ENCODE results near the gene NID1.

DNA sequence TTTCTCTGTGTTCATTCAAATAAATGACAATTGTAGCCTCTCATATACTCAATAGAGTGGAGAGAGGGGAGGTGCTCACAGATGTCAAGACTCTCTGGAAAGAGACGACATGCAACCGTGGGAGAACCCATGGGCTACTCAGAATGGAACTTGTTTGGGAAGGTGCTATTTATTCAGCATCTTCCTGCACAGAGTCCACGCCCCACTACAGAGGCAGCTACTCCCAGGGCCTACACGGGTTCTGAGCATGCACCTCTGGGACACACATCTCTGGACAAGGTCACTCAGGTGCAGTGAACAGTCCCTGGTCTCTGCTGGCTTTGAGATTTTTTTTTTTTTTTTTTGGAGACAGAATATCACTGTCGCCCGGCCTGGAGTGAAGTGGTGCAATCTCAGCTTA lies 64.1 kb downstream of the NID1 start:
- no peak for TF ChIP-seq POLR2A (IDR thresholded peaks at IDR 0.05)
- TF ChIP-seq, protein P1, sequence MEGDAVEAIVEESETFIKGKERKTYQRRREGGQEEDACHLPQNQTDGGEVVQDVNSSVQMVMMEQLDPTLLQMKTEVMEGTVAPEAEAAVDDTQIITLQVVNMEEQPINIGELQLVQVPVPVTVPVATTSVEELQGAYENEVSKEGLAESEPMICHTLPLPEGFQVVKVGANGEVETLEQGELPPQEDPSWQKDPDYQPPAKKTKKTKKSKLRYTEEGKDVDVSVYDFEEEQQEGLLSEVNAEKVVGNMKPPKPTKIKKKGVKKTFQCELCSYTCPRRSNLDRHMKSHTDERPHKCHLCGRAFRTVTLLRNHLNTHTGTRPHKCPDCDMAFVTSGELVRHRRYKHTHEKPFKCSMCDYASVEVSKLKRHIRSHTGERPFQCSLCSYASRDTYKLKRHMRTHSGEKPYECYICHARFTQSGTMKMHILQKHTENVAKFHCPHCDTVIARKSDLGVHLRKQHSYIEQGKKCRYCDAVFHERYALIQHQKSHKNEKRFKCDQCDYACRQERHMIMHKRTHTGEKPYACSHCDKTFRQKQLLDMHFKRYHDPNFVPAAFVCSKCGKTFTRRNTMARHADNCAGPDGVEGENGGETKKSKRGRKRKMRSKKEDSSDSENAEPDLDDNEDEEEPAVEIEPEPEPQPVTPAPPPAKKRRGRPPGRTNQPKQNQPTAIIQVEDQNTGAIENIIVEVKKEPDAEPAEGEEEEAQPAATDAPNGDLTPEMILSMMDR (IDR thresholded peaks at IDR 0.05), result no peak
